ENCODE data around the gene KCP. TPM values are rescaled to one million over a fixed set of nuclear protein-coding genes. Genes with fewer than 3 reads are reported as not detected.

KCP gene
- total RNA-seq, 8 experiments from 2014 or later: 0.22 to 1.5 (median 0.32) TPM

DNA sequence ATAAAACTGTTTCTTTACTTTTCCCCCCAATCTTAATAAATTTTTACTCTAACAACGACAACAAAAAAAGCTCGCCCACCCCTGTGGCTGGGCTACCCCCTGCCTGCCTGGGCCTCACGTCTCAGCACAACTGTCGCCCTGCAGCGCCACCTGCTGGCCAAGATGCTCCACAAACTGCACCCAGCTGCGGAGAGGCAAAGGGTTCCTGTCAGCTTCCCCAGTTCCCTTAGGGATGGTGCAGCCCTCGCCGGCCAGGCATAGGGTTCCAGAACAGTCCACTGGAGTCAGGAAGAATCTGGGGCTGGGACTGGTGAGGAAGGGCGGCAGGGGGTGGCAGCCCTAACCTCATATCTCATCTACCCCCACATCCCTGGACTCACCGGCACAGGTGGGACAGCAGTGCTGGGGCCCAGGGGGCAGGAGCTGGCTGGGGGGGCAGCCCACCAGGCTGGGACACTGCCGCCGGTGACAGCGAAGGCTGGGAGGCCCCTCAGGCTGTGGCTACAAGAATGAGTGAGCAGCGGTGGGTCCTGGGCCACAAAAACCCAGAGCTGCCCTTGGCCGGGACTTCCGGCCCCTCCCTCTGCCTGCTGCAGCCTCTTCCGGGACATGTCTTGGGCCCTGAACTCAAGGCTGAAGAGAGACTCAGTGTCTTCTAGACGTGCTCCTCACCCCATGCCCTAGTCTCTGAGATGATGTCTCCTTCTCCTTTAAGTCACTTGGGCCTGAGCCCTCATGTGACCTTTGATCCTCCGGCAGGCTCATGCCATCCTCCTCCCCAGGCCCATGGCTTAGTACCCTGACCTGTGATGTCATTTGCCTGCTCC lies 26.7 kb downstream of the KCP start:
- Histone ChIP-seq H3K27ac (no peak overlapping the region), H3K4me1 (replicated peaks in 1 of 2) (peaks cover 0 to 7% of the 10 kb centered on the region in 2 donors), H3K4me3 (no peak overlapping the region)
- WGBS, 10 experiments: 0 to 61% (median 39%) methylated on average over 1 to 6 of the region's 19 CpGs; no CpG with 5 or more reads in 3 of the 10 experiments
- in situ Hi-C loops (cut with MboI; ENCODE audit: low pct_unique_long_range_greater_than_20kb in 2 of 9, low sequenced_read_pairs in 9 of 9, unreplicated experiment in 9 of 9): loop anchor here in 5 of 9 experiments (25.0 kb wide), 4 partner anchors 272 to 472 kb away; partner anchors contain the start of genes HILPDA (in 1 of the 5) and IMPDH1 (in 1 of the 5)
- ATAC-seq (replicated peaks in 6 of 8): peak; percentile 31 to 82 (median 48)

- WGBS, 10 experiments: 45 to 100% (median 89%) methylated on average over 1 to 6 of the region's 8 CpGs; no CpG with 5 or more reads in 2 of the 10 experiments
- in situ Hi-C loops (cut with MboI; ENCODE audit: low pct_unique_long_range_greater_than_20kb in 2 of 9, low sequenced_read_pairs in 9 of 9, unreplicated experiment in 9 of 9): loop anchor here in 5 of 9 experiments (25.0 kb wide), 4 partner anchors 270 to 470 kb away; partner anchors contain the start of genes HILPDA (in 1 of the 5) and IMPDH1 (in 1 of the 5)
- ATAC-seq (replicated peaks in 6 of 8): no peak
- H3K27ac ChIP-seq: no peak overlapping the region
- no peak overlapping the region for H3K4me3 ChIP-seq
- peaks cover 0 to 7% of the 10 kb centered on the region in 2 donors for H3K4me1 ChIP-seq (replicated peaks in 1 of 2)
Observed at GRCh38 chr7:128882134-128882533, 28.4 kb downstream of the KCP start.

GRCh38 chr7:128881458-128882125 lies 28.9 kb downstream of the KCP start:
- no peak overlapping the region for H3K27ac ChIP-seq
- no peak overlapping the region for H3K4me3 ChIP-seq
- in situ Hi-C loops (cut with MboI; ENCODE audit: low pct_unique_long_range_greater_than_20kb in 2 of 9, low sequenced_read_pairs in 9 of 9, unreplicated experiment in 9 of 9): loop anchor here in 5 of 9 experiments (25.0 kb wide), 4 partner anchors 269 to 469 kb away; partner anchors contain the start of genes HILPDA (in 1 of the 5) and IMPDH1 (in 1 of the 5)
- ATAC-seq (replicated peaks in 6 of 8): no peak
- 53 to 100% (median 67%) methylated on average over 1 to 10 of the region's 10 CpGs; no CpG with 5 or more reads in 3 of the 10 experiments for WGBS, 10 experiments
- peaks cover 0 to 7% of the 10 kb centered on the region in 2 donors for H3K4me1 ChIP-seq (replicated peaks in 1 of 2)

- ATAC-seq (replicated peaks in 6 of 8): no peak
- H3K27ac ChIP-seq: no peak overlapping the region
- in situ Hi-C loops (cut with MboI; ENCODE audit: low pct_unique_long_range_greater_than_20kb in 2 of 9, low sequenced_read_pairs in 9 of 9, unreplicated experiment in 9 of 9): loop anchor here in 5 of 9 experiments (25.0 kb wide), 4 partner anchors 269 to 469 kb away; partner anchors contain the start of genes HILPDA (in 1 of the 5) and IMPDH1 (in 1 of the 5)
- no peak overlapping the region for H3K4me3 ChIP-seq
- 28 to 90% (median 45%) methylated on average over 2 of the region's 11 CpGs; no CpG with 5 or more reads in 7 of the 10 experiments for WGBS, 10 experiments
- H3K4me1 ChIP-seq (replicated peaks in 1 of 2): peaks cover 0 to 7% of the 10 kb centered on the region in 2 donors
Observed at GRCh38 chr7:128880791-128881457, 29.6 kb downstream of the KCP start.

- peaks cover 0 to 7% of the 10 kb centered on the region in 2 donors for H3K4me1 ChIP-seq (replicated peaks in 1 of 2)
Observed at GRCh38 chr7:128879939-128880746, 30.4 kb downstream of the KCP start.

DNA sequence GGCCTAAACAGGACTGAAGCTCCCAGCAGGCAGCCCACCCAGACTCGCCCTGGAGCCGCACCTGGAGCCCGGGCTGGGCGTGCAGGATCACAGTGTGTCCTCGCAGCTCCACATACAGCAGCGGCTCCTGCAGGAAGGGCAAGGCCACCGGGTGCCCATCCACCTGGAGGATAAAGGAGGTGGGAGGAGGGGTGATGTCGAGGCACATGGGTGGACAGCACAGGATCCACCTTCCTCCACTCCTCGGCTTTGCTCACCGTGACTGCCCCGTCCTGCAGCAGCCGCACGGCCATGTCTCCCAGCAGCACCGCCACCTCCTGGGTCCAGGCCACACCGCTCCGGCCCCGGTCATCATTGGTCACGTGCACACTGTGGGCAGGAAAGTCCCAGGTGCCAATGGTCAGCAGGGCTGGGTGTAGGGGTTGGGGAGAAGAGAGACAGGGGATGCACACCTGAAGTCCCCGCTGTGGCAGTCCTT lies 31.0 kb downstream of the KCP start:
- Histone ChIP-seq H3K4me1 (replicated peaks in 1 of 2) (peaks cover 0 to 9% of the 10 kb centered on the region in 2 donors), H3K4me3 (no peak overlapping the region), H3K27ac (no peak overlapping the region)
- 60 to 63% methylated on average over 2 of the region's 19 CpGs; no CpG with 5 or more reads in 8 of the 10 experiments for WGBS, 10 experiments
- in situ Hi-C loops (cut with MboI; ENCODE audit: low pct_unique_long_range_greater_than_20kb in 2 of 9, low sequenced_read_pairs in 9 of 9, unreplicated experiment in 9 of 9): loop anchor here in 5 of 9 experiments (25.0 kb wide), 4 partner anchors 267 to 467 kb away; partner anchors contain the start of genes HILPDA (in 1 of the 5) and IMPDH1 (in 1 of the 5)
- peak in 2 of 8 experiments; percentile 4 to 30 for ATAC-seq (replicated peaks in 6 of 8)

More at GRCh38 chr7:128879939-128880746, 30.4 kb downstream of the KCP start:
- in situ Hi-C loops (cut with MboI; ENCODE audit: low pct_unique_long_range_greater_than_20kb in 2 of 9, low sequenced_read_pairs in 9 of 9, unreplicated experiment in 9 of 9): loop anchor here in 5 of 9 experiments (25.0 kb wide), 4 partner anchors 268 to 468 kb away; partner anchors contain the start of genes HILPDA (in 1 of the 5) and IMPDH1 (in 1 of the 5)
- no peak overlapping the region for H3K27ac ChIP-seq
- WGBS, 10 experiments: 12 to 83% (median 40%) methylated on average over 1 to 4 of the region's 31 CpGs; no CpG with 5 or more reads in 6 of the 10 experiments
- H3K4me3 ChIP-seq: no peak overlapping the region
- ATAC-seq (replicated peaks in 6 of 8): peak; percentile 89 to 95 (median 93)

GRCh38 chr7:128878226-128879105 lies 32.0 kb downstream of the KCP start:
- in situ Hi-C loops (cut with MboI; ENCODE audit: low pct_unique_long_range_greater_than_20kb in 2 of 9, low sequenced_read_pairs in 9 of 9, unreplicated experiment in 9 of 9): loop anchor here in 5 of 9 experiments (25.0 kb wide), 4 partner anchors 266 to 466 kb away; partner anchors contain the start of genes HILPDA (in 1 of the 5) and IMPDH1 (in 1 of the 5)
- Histone ChIP-seq H3K4me1 (replicated peaks in 1 of 2) (peaks cover 0 to 11% of the 10 kb centered on the region in 2 donors), H3K27ac (no peak overlapping the region), H3K4me3 (no peak overlapping the region)
- no peak for ATAC-seq (replicated peaks in 6 of 8)
- WGBS, 10 experiments: 40 to 100% (median 100%) methylated on average over 1 to 11 of the region's 14 CpGs; no CpG with 5 or more reads in 3 of the 10 experiments

DNA sequence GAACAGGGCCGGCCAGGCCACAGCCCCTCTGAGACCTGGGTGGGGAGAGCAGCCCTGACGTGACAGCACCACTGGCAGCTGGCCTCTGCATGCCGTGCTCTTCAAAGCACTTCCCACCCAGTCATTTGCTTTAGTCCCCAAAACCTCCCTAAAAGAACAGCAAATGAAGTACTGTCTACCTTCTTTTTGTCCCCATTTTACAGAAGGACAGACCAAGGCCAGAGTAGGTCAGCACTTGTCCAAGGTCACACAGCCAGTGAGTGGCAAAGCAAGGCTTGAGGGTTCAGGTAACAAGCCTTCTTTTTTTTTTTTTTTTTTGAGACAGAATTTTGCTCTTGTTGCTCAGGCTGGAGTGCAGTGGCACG lies 32.8 kb downstream of the KCP start:
- ATAC-seq (replicated peaks in 6 of 8): no peak
- in situ Hi-C loops (cut with MboI; ENCODE audit: low pct_unique_long_range_greater_than_20kb in 2 of 9, low sequenced_read_pairs in 9 of 9, unreplicated experiment in 9 of 9): loop anchor here in 5 of 9 experiments (25.0 kb wide), 4 partner anchors 265 to 465 kb away; partner anchors contain the start of genes HILPDA (in 1 of the 5) and IMPDH1 (in 1 of the 5)
- H3K4me3 ChIP-seq: no peak overlapping the region

DNA sequence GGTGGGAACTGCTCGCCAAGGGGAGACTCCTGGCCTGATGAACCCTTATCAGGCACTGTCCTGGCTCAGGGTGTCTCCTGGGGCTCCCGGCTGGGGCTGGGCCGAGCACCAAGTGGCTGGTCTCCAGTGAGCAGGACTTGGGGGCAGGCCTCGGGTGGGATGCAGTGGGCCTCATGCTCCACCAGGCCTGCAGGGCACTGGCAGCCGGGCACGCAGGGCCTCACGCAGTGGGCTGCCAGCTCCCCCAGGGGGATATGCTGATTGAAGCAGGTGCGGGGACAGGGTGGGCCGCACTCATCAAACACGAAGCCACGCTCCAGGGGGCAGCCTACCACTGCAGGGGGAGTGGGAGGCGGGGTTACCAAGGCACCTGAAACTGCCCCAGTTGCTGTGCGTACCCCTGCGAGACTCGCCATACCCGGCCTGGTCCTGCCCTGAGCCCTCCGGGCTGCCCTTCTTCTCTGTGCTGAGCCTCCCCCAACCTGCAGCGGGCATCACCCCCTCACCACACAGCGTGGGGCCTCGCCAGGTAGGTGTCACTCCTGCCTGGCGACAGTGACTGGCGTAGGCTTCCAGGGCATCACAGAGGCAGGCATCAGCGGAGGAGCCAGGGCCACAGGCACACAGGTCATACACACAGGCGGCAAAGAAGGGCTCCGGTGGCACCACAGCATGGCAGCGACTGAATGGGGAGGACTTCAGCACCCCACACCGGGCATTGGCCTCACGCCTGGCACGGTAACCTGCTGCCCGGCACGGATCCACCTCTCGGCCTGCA lies 33.3 kb downstream of the KCP start:
- Histone ChIP-seq H3K4me3 (no peak overlapping the region), H3K4me1 (replicated peaks in 1 of 2) (peaks cover 0 to 11% of the 10 kb centered on the region in 2 donors), H3K27ac (no peak overlapping the region)
- no peak for ATAC-seq (replicated peaks in 6 of 8)
- in situ Hi-C loops (cut with MboI; ENCODE audit: low pct_unique_long_range_greater_than_20kb in 2 of 9, low sequenced_read_pairs in 9 of 9, unreplicated experiment in 9 of 9): loop anchor here in 5 of 9 experiments (25.0 kb wide), 4 partner anchors 265 to 465 kb away; partner anchors contain the start of genes HILPDA (in 1 of the 5) and IMPDH1 (in 1 of the 5)
- 94 to 100% methylated on average over 2 to 6 of the region's 32 CpGs; no CpG with 5 or more reads in 8 of the 10 experiments for WGBS, 10 experiments

More for the DNA sequence above, 32.8 kb downstream of the KCP start:
- H3K27ac ChIP-seq: no peak overlapping the region
- H3K4me1 ChIP-seq (replicated peaks in 1 of 2): peaks cover 0 to 11% of the 10 kb centered on the region in 2 donors
- 29 to 83% (median 67%) methylated on average over 1 to 3 of the region's 4 CpGs; no CpG with 5 or more reads in 4 of the 10 experiments for WGBS, 10 experiments

GRCh38 chr7:128876586-128876977 lies 33.9 kb downstream of the KCP start:
- H3K4me3 ChIP-seq: no peak overlapping the region
- in situ Hi-C loops (cut with MboI; ENCODE audit: low pct_unique_long_range_greater_than_20kb in 2 of 9, low sequenced_read_pairs in 9 of 9, unreplicated experiment in 9 of 9): loop anchor here in 5 of 9 experiments (25.0 kb wide), 4 partner anchors 264 to 464 kb away; partner anchors contain the start of genes HILPDA (in 1 of the 5) and IMPDH1 (in 1 of the 5)

More at GRCh38 chr7:128876586-128876977, 33.9 kb downstream of the KCP start:
- 35 to 83% methylated on average over 1 to 2 of the region's 5 CpGs; no CpG with 5 or more reads in 8 of the 10 experiments for WGBS, 10 experiments
- ATAC-seq (replicated peaks in 6 of 8): no peak
- Histone ChIP-seq H3K4me1 (replicated peaks in 1 of 2) (peaks cover 0 to 11% of the 10 kb centered on the region in 2 donors), H3K27ac (no peak overlapping the region)
